H1 (cell line): ENCODE results near the gene FOXO6. TPM values are rescaled to one million over a fixed set of nuclear protein-coding genes. Genes with fewer than 3 reads are reported as not detected.

ENCODE experiments used
- CTCF ChIA-PET: fragments of 300-600 bp; sonication (Branson Sonifier 250); formaldehyde crosslinking; loops from one replicate; lab custom pipeline; 2021; ENCODE audit not compliant: partially characterized antibody; lab: Charles Lee
- POLR2A ChIA-PET: fragments of 300-600 bp; sonication (Branson Sonifier 250); formaldehyde crosslinking; loops from one replicate; lab custom pipeline; 2021; ENCODE audit warnings: inconsistent platforms; ENCODE audit not compliant: partially characterized antibody; lab: Charles Lee
- DNase-seq, 2 experiments: peaks; one replicate each; pipeline versions ENCODE4 v3.0.0 to v3.0.0-alpha.2; 2010 to 2022; ENCODE audit warnings: low spot score in 2 of 2, low read depth in 1 of 2, mixed read lengths in 1 of 2
- FAIRE-seq: peaks from 2 replicates; lab custom pipeline; 2011; peaks lifted over from hg19 to GRCh38; lab: Jason Lieb, UNC
- H2AFZ ChIP-seq: 2 replicates; pipeline ENCODE4 v1.8.1; 2012; ENCODE audit warnings: low read length, inconsistent platforms
- H2AK5ac ChIP-seq: 2 replicates; pipeline ENCODE4 v1.6.1; 2013; ENCODE audit warnings: low read depth, low read length
- H2BK120ac ChIP-seq: replicated peaks from 2 replicates; pipeline ENCODE3; 2013; ENCODE audit warnings: low read depth, low read length, inconsistent platforms
- H2BK12ac ChIP-seq: 2 replicates; pipeline ENCODE4 v1.6.1; 2013; ENCODE audit warnings: low read depth, low read length
- H2BK15ac ChIP-seq: 2 replicates; pipeline ENCODE4 v1.6.1; 2013; ENCODE audit warnings: low read length
- H2BK20ac ChIP-seq: 2 replicates; pipeline ENCODE4 v1.6.1; 2013; ENCODE audit warnings: low read length
- H2BK5ac ChIP-seq: 2 replicates; pipeline ENCODE4 v1.6.1; 2013; ENCODE audit warnings: low read depth, low read length
- H3K14ac ChIP-seq: 2 replicates; pipeline ENCODE4 v1.6.1; 2013; ENCODE audit warnings: inconsistent platforms; ENCODE audit not compliant: insufficient read length
- H3K18ac ChIP-seq: 2 replicates; pipeline ENCODE4 v1.6.1; 2013; ENCODE audit warnings: low read length; ENCODE audit errors: extremely low read depth
- H3K23ac ChIP-seq: 2 replicates; pipeline ENCODE4 v1.6.1; 2013; ENCODE audit warnings: inconsistent platforms; ENCODE audit not compliant: insufficient read length
- H3K23me2 ChIP-seq: 2 replicates; pipeline ENCODE4 v1.6.1; 2013; ENCODE audit warnings: low read depth, low read length
- H3K27ac ChIP-seq: 2 replicates; pipeline ENCODE4 v1.6.1; 2011; ENCODE audit warnings: low read depth, low read length, inconsistent platforms
- H3K27me3 ChIP-seq, 4 experiments: replicated peaks in 1 of 4; 1 replicate in 1 of 4; 2 replicates in 3 of 4; pipeline versions ENCODE4 v1.6.1 to v1.8.1; 2011 to 2013; ENCODE audit warnings: low read length in 3 of 4, mild to moderate bottlenecking in 3 of 4, inconsistent platforms in 2 of 4, mixed read lengths in 2 of 4, moderate library complexity in 1 of 4; ENCODE audit not compliant: control insufficient read depth in 3 of 4, insufficient read depth in 3 of 4; ENCODE audit errors: extremely low read depth in 1 of 4
- H3K36me3 ChIP-seq, 4 experiments: 2 replicates each; pipeline versions ENCODE4 v1.6.1 to v1.8.1; 2011 to 2013; ENCODE audit warnings: mild to moderate bottlenecking in 4 of 4, low read length in 3 of 4, moderate library complexity in 2 of 4, control low read depth in 1 of 4, inconsistent platforms in 1 of 4; ENCODE audit not compliant: insufficient read depth in 4 of 4, control insufficient read depth in 2 of 4
- H3K4ac ChIP-seq: replicated peaks from 2 replicates; pipeline ENCODE3; 2013; ENCODE audit warnings: low read length, low read depth, mixed read lengths, inconsistent platforms; ENCODE audit not compliant: insufficient read length
- H3K4me1 ChIP-seq, 4 experiments: replicated peaks in 1 of 4; 1 replicate in 1 of 4; 2 replicates in 3 of 4; pipeline versions ENCODE4 v1.6.1 to v1.8.1; 2011 to 2013; ENCODE audit warnings: low read length in 3 of 4, inconsistent platforms in 2 of 4, mixed read lengths in 1 of 4; ENCODE audit not compliant: insufficient read depth in 4 of 4, control insufficient read depth in 3 of 4
- H3K4me2 ChIP-seq, 2 experiments: 2 replicates each; pipeline versions ENCODE4 v1.6.1 to v1.8.1; 2011 to 2013; ENCODE audit warnings: low read depth in 2 of 2, low read length in 2 of 2, control low read depth in 1 of 2, inconsistent platforms in 1 of 2, mild to moderate bottlenecking in 1 of 2; ENCODE audit not compliant: insufficient read depth in 1 of 2
- H3K4me3 ChIP-seq, 4 experiments: fragments of 200-600, 300-600 bp in 1 of 4; sonication (generic), shearing (Covaris generic), sonication (Bioruptor Twin) in 1 of 4; 2 replicates each; pipeline versions ENCODE4 v1.5.1 to v1.8.1; 2011 to 2016; ENCODE audit warnings: low read length in 4 of 4, low read depth in 3 of 4, control low read depth in 2 of 4, inconsistent platforms in 2 of 4, mild to moderate bottlenecking in 2 of 4, mixed read lengths in 1 of 4, moderate library complexity in 1 of 4; ENCODE audit not compliant: insufficient read depth in 2 of 4; ENCODE audit errors: extremely low read depth in 1 of 4
- H3K56ac ChIP-seq: replicated peaks from 2 replicates; pipeline ENCODE3; 2013; ENCODE audit warnings: low read depth, mild to moderate bottlenecking, mixed read lengths, low read length, inconsistent platforms; ENCODE audit not compliant: insufficient read length
- H3K79me1 ChIP-seq: 2 replicates; pipeline ENCODE4 v1.6.1; 2013; ENCODE audit warnings: low read depth, low read length, control low read depth
- H3K79me2 ChIP-seq, 2 experiments: 2 replicates each; pipeline versions ENCODE4 v1.6.1 to v1.8.1; 2012 to 2013; ENCODE audit warnings: low read length in 2 of 2, mild to moderate bottlenecking in 2 of 2, inconsistent platforms in 1 of 2; ENCODE audit not compliant: insufficient read depth in 2 of 2, control insufficient read depth in 1 of 2
- H3K9ac ChIP-seq, 4 experiments: replicated peaks in 1 of 4; 1 replicate in 1 of 4; 2 replicates in 3 of 4; pipeline versions ENCODE4 v1.6.1 to v1.8.1; 2011 to 2013; ENCODE audit warnings: low read depth in 3 of 4, low read length in 3 of 4, control low read depth in 2 of 4, mild to moderate bottlenecking in 2 of 4, moderate library complexity in 2 of 4, inconsistent platforms in 1 of 4; ENCODE audit errors: extremely low read depth in 1 of 4
- H3K9me3 ChIP-seq, 2 experiments: 2 replicates each; pipeline versions ENCODE4 v1.6.1 to v1.8.1; 2012 to 2013; ENCODE audit warnings: mild to moderate bottlenecking in 2 of 2, moderate library complexity in 2 of 2, control low read depth in 1 of 2, inconsistent platforms in 1 of 2, low read depth in 1 of 2, low read length in 1 of 2, mixed read lengths in 1 of 2; ENCODE audit not compliant: insufficient read depth in 2 of 2
- H4K20me1 ChIP-seq, 2 experiments: replicated peaks in 1 of 2; 2 replicates each; pipeline versions ENCODE3 to v1.8.1; 2011 to 2013; ENCODE audit warnings: inconsistent platforms in 2 of 2, low read length in 2 of 2, mild to moderate bottlenecking in 1 of 2; ENCODE audit not compliant: insufficient read depth in 2 of 2, control insufficient read depth in 1 of 2
- H4K5ac ChIP-seq: 2 replicates; pipeline ENCODE4 v1.6.1; 2013; ENCODE audit warnings: low read length, low read depth, mixed read lengths, inconsistent platforms; ENCODE audit not compliant: insufficient read length
- H4K8ac ChIP-seq: 2 replicates; pipeline ENCODE4 v1.8.0; 2013; ENCODE audit warnings: mild to moderate bottlenecking, moderate library complexity, low read length, inconsistent platforms; ENCODE audit not compliant: insufficient read depth; ENCODE audit errors: extremely low read depth
- H4K91ac ChIP-seq: replicated peaks from 2 replicates; pipeline ENCODE3; 2013; ENCODE audit warnings: low read length, mixed read lengths, inconsistent platforms; ENCODE audit not compliant: insufficient read length
- EZH2 ChIP-seq: fragments of 200-600 bp; sonication (generic); IDR thresholded peaks from 2 replicates; pipeline ENCODE4 v1.7.1; 2012; ENCODE audit warnings: low read depth, mild to moderate bottlenecking, moderate library complexity, low read length, inconsistent platforms; ENCODE audit not compliant: severe bottlenecking
- NRF1 ChIP-seq: IDR thresholded peaks from 2 replicates; pipeline ENCODE4 v1.6.1; 2011; ENCODE audit warnings: mild to moderate bottlenecking, low read depth, low read length, improper control_type of control experiment
- WGBS, 2 experiments: shearing (Covaris generic) in 1 of 2; methylation state at CpG; one replicate each; pipeline versions ENCODE4 v1.1.6 to v1.1.7; 2013 to 2015; ENCODE audit warnings: low lambda C conversion rate in 2 of 2, mixed read lengths in 2 of 2, inconsistent platforms in 1 of 2, low coverage in 1 of 2, missing lambda C conversion rate in 1 of 2; ENCODE audit not compliant: insufficient replicate concordance in 2 of 2, insufficient coverage in 1 of 2, insufficient read length in 1 of 2; ENCODE audit errors: extremely low coverage in 1 of 2, missing lambda C conversion rate in 1 of 2; 5-methylcytosine and 5-hydroxymethylcytosine counted together
- polyA plus RNA-seq, 7 experiments: library from polyadenylated mRNA; depleted of rRNA in 3 of 7; stranded (reverse) in 5 of 7; unstranded in 2 of 7; fragments of >200 nt in 5 of 7; fragments of 200-250 nt in 2 of 7; gene quantifications; 1 replicate in 5 of 7; 2 replicates in 1 of 7; 4 replicates in 1 of 7; pipeline versions ENCODE4 v1.2.1 to v1.2.3, GENCODE V29; 2011 to 2013; ENCODE audit warnings: missing spikeins in 2 of 7, mixed read lengths in 2 of 7
- total RNA-seq: library from RNA; stranded (reverse); fragmentation: NEBNext Ultra II Directional; extraction: Animal tissue kit (Norgen Biotek cat#: 25700); gene quantifications from 2 replicates; pipeline ENCODE4 v1.2.1, GENCODE V29; 2021

The FOXO6 gene
- total and polyA plus RNA-seq, 2 of the 8 experiments (the other 6 are each of a cell fraction or from before 2014, with no cell fraction given): 0.59 to 3.0 TPM

- Histone ChIP-seq H3K4ac (no peak overlapping the region), H3K9ac (no peak overlapping the region), H3K27ac (no peak overlapping the region), H4K20me1 (peaks cover 0 to 14% of the 10 kb centered on the region in 2 experiments), H2AK5ac (no peak overlapping the region), H4K8ac (no peak overlapping the region), H4K91ac (no peak overlapping the region), H3K56ac (no peak overlapping the region), H3K4me1 (peaks cover 0 to 4% (median 2%) of the 10 kb centered on the region in 4 experiments; a peak in 4 of 7 replicates), H3K9me3 (no peaks in the 10 kb centered on the region), H3K23me2 (peaks cover 12% of the 10 kb centered on the region; the same call in 1 of the 2 replicates), H4K5ac (no peak overlapping the region), H2BK15ac (no peak overlapping the region), H3K18ac (no peak overlapping the region), H3K4me2 (no peak overlapping the region), H3K79me1 (no peaks in the 10 kb centered on the region; the same call in 1 of the 2 replicates), H3K14ac (no peak overlapping the region), H2BK120ac (no peak overlapping the region), H2BK20ac (no peak overlapping the region), H3K23ac (no peak overlapping the region), H3K4me3 (no peak overlapping the region), H2AFZ (no peak overlapping the region), H2BK12ac (no peak overlapping the region), H3K36me3 (no peaks in the 10 kb centered on the region; a peak in 1 of 8 replicates), H3K79me2 (peaks cover 0 to 3% of the 10 kb centered on the region in 2 experiments; a peak in 1 of 4 replicates), H2BK5ac (no peak overlapping the region), H3K27me3 (no peaks in the 10 kb centered on the region)
- FAIRE-seq (no peak), DNase-seq (no peak)
- WGBS, 2 experiments: 88% methylated on average over 2 of the region's 2 CpGs; no CpG with 5 or more reads in 1 of the 2 experiments
- POLR2A ChIA-PET: no interaction called here
- CTCF ChIA-PET: interaction anchor here (0.7 to 16.2 kb wide), 4 partner anchors 8 to 104 kb away, joined by 3 to 420 read pairs (median 3); no protein-coding TSS in a partner anchor
- no peak for TF ChIP-seq NRF1
- no peak for TF ChIP-seq EZH2
Observed at GRCh38 chr1:41425369-41425768, 64.1 kb downstream of the FOXO6 start.
